PC-9 (cell line): Measurements from ENCODE around the gene GNAQ. TPM values are rescaled to one million over a fixed set of nuclear protein-coding genes. Genes with fewer than 3 reads are reported as not detected.

Experiments
- BruUV-seq: library from RNA; stranded (reverse); fragments of 400-500 nt; replicated peaks from 2 replicates; lab custom pipeline; 2021; lab: Mats Ljungman, UMichigan
- CTCF ChIA-PET: fragments of 300-600 bp; sonication (Branson Sonifier 250); formaldehyde crosslinking; loops from one replicate; lab custom pipeline; 2022; ENCODE audit warnings: antibody characterized with exemption; lab: Charles Lee
- POLR2A ChIA-PET: fragments of 300-600 bp; sonication (Branson Sonifier 250); formaldehyde crosslinking; loops from one replicate; lab custom pipeline; 2022; ENCODE audit warnings: antibody characterized with exemption; ENCODE audit not compliant: unreplicated experiment; lab: Charles Lee
- DNase-seq, 2 experiments: peaks; one replicate each; pipeline versions ENCODE4 v3.0.0 to v3.0.0-alpha.2; 2015 to 2022; ENCODE audit warnings: mixed read lengths in 1 of 2
- H2AFZ ChIP-seq: fragments of 200-600 bp; sonication (generic); 2 replicates; pipeline ENCODE4 v1.8.1; 2017; ENCODE audit warnings: antibody characterized with exemption
- H3F3A ChIP-seq: fragments of 200-600 bp; sonication (generic); 2 replicates; pipeline ENCODE4 v1.8.1; 2017; ENCODE audit warnings: antibody characterized with exemption, mild to moderate bottlenecking, low read depth; ENCODE audit not compliant: insufficient read depth
- H3K27ac ChIP-seq: fragments of 200-600 bp; sonication (generic); 2 replicates; pipeline ENCODE4 v1.6.1; 2016; ENCODE audit warnings: mixed run types
- H3K27me3 ChIP-seq: fragments of 200-600 bp; sonication (generic); 2 replicates; pipeline ENCODE4 v1.6.1; 2016; ENCODE audit warnings: low read depth, mixed run types; ENCODE audit not compliant: insufficient read depth
- H3K36me3 ChIP-seq: fragments of 200-600 bp; sonication (generic); 2 replicates; pipeline ENCODE4 v1.6.1; 2016; ENCODE audit warnings: low read depth, mixed run types
- H3K4me1 ChIP-seq: fragments of 200-600 bp; sonication (generic); replicated peaks from 2 replicates; pipeline ENCODE4 v1.6.1; 2016; ENCODE audit warnings: mixed run types; ENCODE audit not compliant: insufficient read depth
- H3K4me2 ChIP-seq: fragments of 200-600 bp; sonication (generic); 2 replicates; pipeline ENCODE4 v1.6.1; 2017; ENCODE audit warnings: mixed run types
- H3K4me3 ChIP-seq: fragments of 200-600 bp; sonication (generic); 2 replicates; pipeline ENCODE4 v1.6.1; 2016; ENCODE audit warnings: mixed run types
- H3K79me2 ChIP-seq: fragments of 200-600 bp; sonication (generic); 2 replicates; pipeline ENCODE4 v1.6.1; 2017; ENCODE audit warnings: low read depth, mixed run types
- H3K9me2 ChIP-seq: fragments of 200-600 bp; sonication (generic); 2 replicates; pipeline ENCODE4 v1.8.1; 2017; ENCODE audit warnings: mild to moderate bottlenecking; ENCODE audit not compliant: insufficient read depth
- H3K9me3 ChIP-seq: fragments of 200-600 bp; sonication (generic); 2 replicates; pipeline ENCODE4 v1.8.1; 2016; ENCODE audit warnings: low read depth; ENCODE audit not compliant: insufficient read depth
- H4K20me1 ChIP-seq: fragments of 200-600 bp; sonication (generic); 2 replicates; pipeline ENCODE4 v1.8.1; 2017; ENCODE audit not compliant: insufficient read depth
- CTCF ChIP-seq: fragments of 200-600 bp; sonication (generic); conservative IDR thresholded peaks from 2 replicates; pipeline ENCODE4 v1.6.1; 2017; ENCODE audit warnings: mixed run types, antibody characterized with exemption, mild to moderate bottlenecking, moderate library complexity
- EZH2 ChIP-seq: fragments of 200-600 bp; sonication (generic); IDR thresholded peaks from 2 replicates; pipeline ENCODE4 v1.8.0; 2017; ENCODE audit warnings: antibody characterized with exemption, low read depth
- intact Hi-C: fragments of 100-400 bp; cut with micrococcal nuclease; formaldehyde crosslinking; loops from one replicate; pipeline ENCODE4 v1.10.0; 2022; ENCODE audit not compliant: unreplicated experiment
- total RNA-seq: library from RNA; stranded (reverse); gene quantifications from 2 replicates; pipeline ENCODE4 v1.2.3, GENCODE V29; 2021

The GNAQ gene
- total RNA-seq, 1 experiment from 2014 or later: 51.6 TPM

- no peak overlapping the region for H3K4me3 ChIP-seq
- no TSS peak for BruUV-seq
- no peaks in the 10 kb centered on the region; the same call in 1 of the 2 replicates for H3K9me3 ChIP-seq
- DNase-seq: no peak
- H3K27me3 ChIP-seq: no peaks in the 10 kb centered on the region
- H3K4me1 ChIP-seq: peaks cover 20% of the 10 kb centered on the region
- H3F3A ChIP-seq: peaks cover 8% of the 10 kb centered on the region; the same call in 1 of the 2 replicates
- peaks cover 68% of the 10 kb centered on the region for H3K79me2 ChIP-seq
- H4K20me1 ChIP-seq: 0 out of 2 replicates have a peak, but pooled peaks cover 4% of the 10 kb centered on the region
- no peak overlapping the region for H3K4me2 ChIP-seq
- TF ChIP-seq CTCF: no peak
- TF ChIP-seq EZH2: no peak
- ChIA-PET CTCF (no interaction called here), POLR2A (no interaction called here)
- H3K9me2 ChIP-seq: no peaks in the 10 kb centered on the region
- H3K27ac ChIP-seq: no peak overlapping the region
- no peak overlapping the region for H2AFZ ChIP-seq
- intact Hi-C loops: no loop called here
- no peaks in the 10 kb centered on the region for H3K36me3 ChIP-seq
Measured at GRCh38 chr9:77956555-77956954, 75.1 kb downstream of the GNAQ start.

GRCh38 chr9:77954666-77955015 is 77.0 kb downstream of the GNAQ start:
- H3K4me1 ChIP-seq: peaks cover 20% of the 10 kb centered on the region
- no peak for DNase-seq
- H3K4me3 ChIP-seq: no peak overlapping the region
- ChIA-PET POLR2A (no interaction called here), CTCF (no interaction called here)
- H3F3A ChIP-seq: peaks cover 8% of the 10 kb centered on the region; the same call in 1 of the 2 replicates
- H2AFZ ChIP-seq: no peak overlapping the region
- H3K36me3 ChIP-seq: no peaks in the 10 kb centered on the region
- H3K27me3 ChIP-seq: no peaks in the 10 kb centered on the region
- BruUV-seq: no TSS peak
- H3K4me2 ChIP-seq: no peak overlapping the region
- no peak for TF ChIP-seq CTCF
- no peak for TF ChIP-seq EZH2
- 0 out of 2 replicates have a peak, but pooled peaks cover 4% of the 10 kb centered on the region for H4K20me1 ChIP-seq
- no peaks in the 10 kb centered on the region; the same call in 1 of the 2 replicates for H3K9me3 ChIP-seq
- intact Hi-C loops: no loop called here
- no peak overlapping the region for H3K27ac ChIP-seq
- H3K79me2 ChIP-seq: peaks cover 71% of the 10 kb centered on the region
- H3K9me2 ChIP-seq: no peaks in the 10 kb centered on the region

GRCh38 chr9:77954013-77954665 is 77.5 kb downstream of the GNAQ start:
- Histone ChIP-seq H3K79me2 (peaks cover 73% of the 10 kb centered on the region), H3K4me2 (no peak overlapping the region), H3K36me3 (no peaks in the 10 kb centered on the region), H2AFZ (no peak overlapping the region), H3K27me3 (no peaks in the 10 kb centered on the region), H3K27ac (no peak overlapping the region), H3K4me3 (no peak overlapping the region), H3K4me1 (peaks cover 20% of the 10 kb centered on the region), H3K9me3 (no peaks in the 10 kb centered on the region; the same call in 1 of the 2 replicates), H3F3A (peaks cover 8% of the 10 kb centered on the region; the same call in 1 of the 2 replicates), H4K20me1 (0 out of 2 replicates have a peak, but pooled peaks cover 4% of the 10 kb centered on the region), H3K9me2 (no peaks in the 10 kb centered on the region)
- BruUV-seq: no TSS peak
- ChIA-PET POLR2A (no interaction called here), CTCF (interaction anchor here (0.5 kb wide), 1 partner anchor 1560 kb away, joined by 3 read pairs; no protein-coding TSS in a partner anchor)
- no peak for DNase-seq
- TF ChIP-seq CTCF (no peak), EZH2 (no peak)
- intact Hi-C loops: no loop called here
